NCI-H82 (cell line): ENCODE results near the gene HIF1AN.

ENCODE experiments used
- DNase-seq: peaks from one replicate; lab custom pipeline; 2025; lab: John Stamatoyannopoulos, UW

The HIF1AN gene

GRCh38 chr10:100535715-100536353 is at the start of gene HIF1AN:
TSS of gene HIF1AN (plus strand) at chr10:100535943. CDS start at chr10:100535959, 16 bp downstream.
- DNase-seq = peak; percentile 97

DNA sequence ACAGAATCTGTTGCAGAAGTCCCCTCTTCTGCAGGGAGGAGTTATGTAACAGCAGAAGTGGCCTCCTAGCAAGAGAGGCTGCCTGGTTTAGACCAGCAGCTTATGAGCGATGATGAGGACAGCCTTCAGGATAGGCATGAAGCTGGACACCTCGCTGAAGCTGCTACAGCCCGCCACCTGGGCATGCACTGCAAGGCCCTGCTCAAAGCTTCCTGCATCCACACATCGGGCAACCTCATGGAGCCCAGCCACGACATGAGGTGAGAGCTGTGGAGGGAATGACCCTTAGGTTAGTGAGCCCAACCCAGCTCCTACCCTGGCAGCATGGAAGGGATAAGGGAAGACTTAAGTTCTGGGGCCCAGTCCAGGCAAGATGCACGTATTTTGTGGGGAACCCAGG is 48.2 kb upstream of the HIF1AN start:
- DNase-seq = no peak

DNA sequence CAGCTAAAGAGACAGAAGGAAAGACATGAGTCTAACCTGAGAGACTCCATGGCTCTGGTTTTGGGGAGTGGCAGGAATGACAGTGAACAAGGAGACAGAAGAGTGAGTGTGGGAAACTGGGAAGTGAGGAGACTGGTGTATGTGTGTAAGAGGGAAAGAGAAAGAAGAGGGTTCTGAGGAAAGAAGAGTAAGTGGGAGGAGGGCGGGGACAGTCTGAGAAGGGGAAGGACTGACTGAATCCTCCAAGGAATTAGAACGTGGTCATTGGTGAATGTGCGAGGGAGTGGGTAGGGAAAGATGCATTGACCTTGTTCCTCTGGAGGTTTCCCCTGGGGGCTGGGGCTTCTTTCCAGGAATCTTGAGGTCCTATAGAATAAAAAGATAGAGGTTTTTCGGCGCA is 46.3 kb upstream of the HIF1AN start:
- no peak for DNase-seq

DNA sequence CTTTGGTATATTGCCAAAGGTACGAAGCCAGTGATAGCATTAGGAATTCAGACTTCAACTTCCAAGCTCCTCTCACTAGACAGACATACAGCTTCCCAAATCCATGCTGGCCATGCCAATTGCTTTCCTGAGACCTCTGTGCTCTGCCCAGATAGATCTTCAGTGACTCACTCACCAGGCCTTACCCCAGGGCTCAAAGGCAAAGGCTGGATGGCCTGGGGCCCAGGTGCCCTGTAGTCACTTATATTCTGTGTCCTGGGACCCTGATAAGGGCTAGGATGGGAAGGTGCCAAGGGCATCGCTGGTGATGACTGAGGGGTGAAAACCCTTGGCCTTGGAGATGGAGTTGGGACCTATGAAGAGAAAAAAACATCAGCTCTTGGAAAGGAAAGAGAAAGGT is 45.2 kb upstream of the HIF1AN start:
- DNase-seq = no peak

DNA sequence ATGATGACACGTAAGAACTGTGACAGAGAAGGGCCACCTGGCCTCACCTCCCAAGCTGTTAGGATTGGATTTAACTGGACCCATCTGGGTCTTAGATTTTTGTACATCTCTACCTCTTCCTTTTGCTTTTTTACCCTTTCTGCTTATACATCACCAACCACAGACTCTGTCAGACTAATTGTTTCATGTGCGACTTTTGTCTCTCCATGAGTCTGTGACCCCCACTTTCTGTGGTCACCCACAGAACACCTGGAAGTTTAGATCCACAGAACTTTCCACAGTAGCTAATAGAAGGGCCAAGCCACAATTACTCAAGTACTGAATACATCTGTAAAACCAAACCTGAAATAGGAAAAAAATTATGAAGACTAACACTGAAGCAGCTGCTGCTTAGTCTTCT is 39.2 kb upstream of the HIF1AN start:
- DNase-seq = no peak

GRCh38 chr10:100498059-100498458 is 37.7 kb upstream of the HIF1AN start:
- no peak for DNase-seq

DNA sequence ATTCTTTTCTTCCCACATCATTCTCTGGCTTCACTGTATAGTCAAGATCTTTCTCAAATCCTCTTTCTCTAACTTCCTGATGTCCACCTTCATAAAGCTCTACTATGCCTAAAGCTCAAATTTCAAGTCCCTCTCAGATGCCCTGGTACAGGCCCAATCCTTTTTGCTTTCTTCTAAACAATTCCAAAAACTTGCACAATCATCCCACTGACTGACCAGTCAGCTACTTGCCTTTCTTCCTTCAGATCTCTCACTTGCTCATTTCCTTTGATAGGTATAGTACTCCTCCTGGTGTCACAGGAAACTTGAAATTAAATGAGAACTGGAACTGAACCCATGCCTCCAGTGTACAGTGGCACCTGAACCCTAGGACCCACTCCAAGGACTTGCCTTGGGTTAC is 34.3 kb upstream of the HIF1AN start:
- no peak for DNase-seq

- DNase-seq = no peak
These were observed 32.7 kb upstream of the HIF1AN start for GRCh38 chr10:100502926-100503494.

- DNase-seq = no peak
These were observed 31.6 kb upstream of the HIF1AN start for GRCh38 chr10:100504096-100504495.

DNA sequence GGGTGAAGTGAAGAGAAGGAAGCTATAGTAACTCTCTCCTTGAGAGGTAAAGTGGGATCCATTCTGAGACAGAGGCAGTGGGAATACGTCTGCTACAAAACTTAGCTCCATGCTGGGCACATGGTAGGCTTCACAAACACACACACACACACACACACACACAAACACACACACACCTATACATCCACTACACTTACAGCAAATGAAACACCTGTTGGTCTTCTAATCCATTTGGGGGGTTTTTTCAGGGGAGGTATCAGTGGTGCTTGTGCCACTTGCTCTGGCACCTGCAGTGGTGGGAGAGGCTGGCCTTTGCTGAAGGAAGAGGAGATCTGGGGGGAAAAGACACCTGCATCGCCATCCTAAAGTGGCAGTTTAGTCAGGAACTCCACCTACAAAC is 30.6 kb upstream of the HIF1AN start:
- DNase-seq = no peak

- DNase-seq = no peak
These were observed 29.0 kb upstream of the HIF1AN start for GRCh38 chr10:100506596-100507356.

DNA sequence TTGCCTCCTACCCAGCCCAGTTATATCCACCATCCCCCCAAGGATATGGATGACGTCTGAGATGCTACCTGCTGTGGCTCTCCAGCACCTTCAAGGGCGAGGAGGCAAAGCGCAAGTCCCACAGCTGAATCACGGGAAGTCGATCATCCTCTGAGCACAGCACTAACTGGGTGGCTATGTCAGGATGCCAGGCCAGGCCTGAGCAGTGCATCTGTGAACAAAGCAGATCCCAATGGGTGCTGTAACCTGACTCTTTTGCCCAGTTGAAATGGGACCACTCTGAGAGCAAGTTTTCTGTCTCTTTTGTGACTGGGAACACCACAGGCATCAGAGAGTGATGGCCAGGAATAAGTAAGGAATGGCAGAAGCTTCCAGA is 28.4 kb upstream of the HIF1AN start:
- no peak for DNase-seq

DNA sequence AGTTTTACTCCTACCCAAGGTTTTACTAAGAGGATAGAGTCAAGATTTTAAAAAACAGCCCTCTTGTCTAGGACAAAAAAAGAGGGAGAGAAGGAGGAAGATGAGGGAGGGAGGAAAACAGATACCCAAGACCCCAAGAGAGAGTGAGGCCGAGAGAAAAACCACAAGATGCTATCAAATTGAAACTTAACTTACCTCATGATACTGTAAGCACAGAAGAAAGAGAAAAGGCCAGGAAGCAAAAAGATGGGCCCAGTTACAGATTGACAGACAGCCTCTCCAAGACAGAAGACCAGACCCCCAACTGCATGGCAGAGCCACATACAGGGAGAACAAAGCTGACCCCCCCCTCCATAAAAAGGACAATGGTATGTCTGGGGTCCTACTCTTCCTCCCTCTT is 27.5 kb upstream of the HIF1AN start:
- DNase-seq = no peak

- peak; percentile 73 for DNase-seq
These were observed 27.0 kb upstream of the HIF1AN start for GRCh38 chr10:100508691-100509150.

DNA sequence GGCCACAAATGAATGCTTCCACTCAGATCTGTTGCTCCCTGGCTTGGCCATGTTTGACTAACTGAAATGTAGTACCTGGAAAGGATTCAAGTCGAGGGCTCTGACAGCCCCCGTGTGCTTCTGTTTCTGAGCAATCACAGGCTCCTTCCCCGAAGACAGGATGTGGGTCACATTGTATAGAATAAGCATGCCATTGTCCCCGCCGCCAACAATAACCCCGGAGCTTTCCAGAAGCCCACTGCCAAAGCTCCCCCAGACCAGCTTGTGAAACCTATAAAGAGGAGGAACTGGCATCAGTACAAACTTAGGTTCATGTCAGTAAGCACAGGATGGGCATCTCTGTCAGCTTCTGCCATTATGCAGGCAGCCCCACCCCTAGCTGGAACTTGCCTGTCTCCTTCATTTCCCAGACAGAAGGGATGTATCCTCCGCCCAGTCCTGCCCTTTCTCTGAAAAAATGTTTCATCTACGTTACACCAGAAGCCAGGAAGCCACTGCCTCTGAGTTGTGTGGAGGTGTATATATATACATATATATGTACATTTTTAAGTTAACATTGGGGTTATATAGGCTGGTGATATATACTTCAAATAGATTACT is 26.4 kb upstream of the HIF1AN start:
- DNase-seq = no peak

- no peak for DNase-seq
These were observed 25.0 kb upstream of the HIF1AN start for GRCh38 chr10:100510533-100511308.

- no peak for DNase-seq
These were observed 20.1 kb upstream of the HIF1AN start for GRCh38 chr10:100515612-100516011.

DNA sequence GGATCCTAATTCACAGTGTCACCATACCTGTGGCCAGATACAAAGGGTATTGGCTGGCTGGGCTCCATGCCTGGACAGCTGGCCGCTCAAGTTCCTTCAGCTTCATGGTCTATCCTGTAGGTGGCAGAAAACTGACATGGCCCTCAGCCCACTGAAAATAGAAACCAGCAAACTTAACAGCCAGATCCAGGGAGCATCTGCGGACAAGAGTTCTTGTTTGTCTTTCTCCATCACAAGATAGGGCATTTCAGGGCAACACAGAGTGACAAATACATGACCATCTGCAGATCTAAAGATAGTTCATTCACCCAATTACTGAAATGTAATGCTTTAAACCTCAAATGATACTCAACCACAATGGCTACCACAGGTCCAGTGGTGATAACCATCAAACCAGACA is 18.9 kb upstream of the HIF1AN start:
- DNase-seq = peak; percentile 61

- DNase-seq = peak; percentile 86
These were observed 16.9 kb upstream of the HIF1AN start for GRCh38 chr10:100518761-100519241.

DNA sequence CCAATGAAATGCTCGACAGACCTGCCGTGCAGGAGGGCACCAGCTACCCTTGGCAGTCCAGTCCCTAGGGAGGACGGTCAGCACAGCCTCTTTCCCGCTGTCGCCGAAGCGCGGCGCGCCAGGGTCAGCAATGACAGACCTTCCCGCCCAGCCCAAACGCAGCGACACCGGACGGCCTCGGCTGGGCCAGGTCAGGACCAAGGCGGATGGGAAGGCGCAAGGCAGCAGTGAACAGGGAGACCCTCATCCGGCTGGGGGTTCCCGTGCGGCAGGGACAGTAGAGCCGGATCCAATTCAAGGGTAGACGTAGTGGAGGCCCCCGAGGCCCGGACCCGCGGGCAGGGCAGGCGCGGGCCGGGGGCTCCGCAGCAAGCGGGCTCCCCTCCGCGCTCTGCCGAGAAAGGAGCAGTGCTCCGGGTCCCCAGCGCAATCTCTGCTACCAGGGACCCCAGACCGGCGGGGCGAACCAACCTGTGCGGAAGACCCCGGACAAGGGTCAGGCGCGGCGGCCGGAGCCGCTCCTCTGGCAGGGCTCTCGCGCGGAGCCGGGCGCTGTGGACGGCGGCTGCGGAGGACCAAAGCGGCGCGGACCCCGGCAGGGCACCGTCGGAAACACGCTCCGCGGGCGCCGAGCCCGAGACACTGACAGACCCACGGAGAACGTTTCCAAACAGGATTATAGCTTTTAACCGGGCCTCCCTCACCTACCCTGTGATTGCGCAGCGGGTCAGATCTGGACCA is 16.3 kb upstream of the HIF1AN start, which contains the start of gene SEC31B:
Gene SEC31B (minus strand): TSS at position 551 of the 741 bp plus-strand sequence. CDS start 2,909 bp downstream, outside the sequence.
- DNase-seq = peak; percentile 51

DNA sequence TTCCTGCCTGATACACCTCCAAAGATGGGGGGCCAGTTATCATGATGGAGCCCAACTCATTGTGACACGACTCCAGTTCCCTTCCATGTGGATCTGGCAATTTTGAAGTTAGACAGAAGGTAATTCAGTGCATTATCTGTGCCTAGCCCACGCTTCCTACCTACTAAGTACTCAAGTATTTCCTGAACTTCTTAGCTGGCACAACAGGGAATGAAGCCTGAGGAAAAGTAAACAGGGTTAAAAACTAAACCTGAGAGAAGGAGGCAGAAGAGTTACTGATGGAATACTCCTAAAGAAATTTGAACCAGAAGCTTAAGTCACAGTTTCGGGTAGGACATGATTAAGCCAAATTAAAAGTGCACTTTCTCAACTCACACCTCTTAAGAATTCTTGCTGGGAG is 14.9 kb upstream of the HIF1AN start:
- DNase-seq = no peak
